H1 (cell line): ENCODE results near the gene EIF4ENIF1. TPM values are rescaled to one million over a fixed set of nuclear protein-coding genes. Genes with fewer than 3 reads are reported as not detected.

Source experiments
- CTCF ChIA-PET: fragments of 300-600 bp; sonication (Branson Sonifier 250); formaldehyde crosslinking; loops from one replicate; lab custom pipeline; 2021; ENCODE audit not compliant: partially characterized antibody; lab: Charles Lee
- POLR2A ChIA-PET: fragments of 300-600 bp; sonication (Branson Sonifier 250); formaldehyde crosslinking; loops from one replicate; lab custom pipeline; 2021; ENCODE audit warnings: inconsistent platforms; ENCODE audit not compliant: partially characterized antibody; lab: Charles Lee
- DNase-seq, 2 experiments: peaks; one replicate each; pipeline versions ENCODE4 v3.0.0 to v3.0.0-alpha.2; 2010 to 2022; ENCODE audit warnings: low spot score in 2 of 2, low read depth in 1 of 2, mixed read lengths in 1 of 2
- FAIRE-seq: peaks from 2 replicates; lab custom pipeline; 2011; peaks lifted over from hg19 to GRCh38; lab: Jason Lieb, UNC
- H2AFZ ChIP-seq: 2 replicates; pipeline ENCODE4 v1.8.1; 2012; ENCODE audit warnings: low read length, inconsistent platforms
- H2AK5ac ChIP-seq: 2 replicates; pipeline ENCODE4 v1.6.1; 2013; ENCODE audit warnings: low read depth, low read length
- H2BK120ac ChIP-seq: replicated peaks from 2 replicates; pipeline ENCODE3; 2013; ENCODE audit warnings: low read depth, low read length, inconsistent platforms
- H2BK12ac ChIP-seq: 2 replicates; pipeline ENCODE4 v1.6.1; 2013; ENCODE audit warnings: low read depth, low read length
- H2BK15ac ChIP-seq: 2 replicates; pipeline ENCODE4 v1.6.1; 2013; ENCODE audit warnings: low read length
- H2BK20ac ChIP-seq: 2 replicates; pipeline ENCODE4 v1.6.1; 2013; ENCODE audit warnings: low read length
- H2BK5ac ChIP-seq: 2 replicates; pipeline ENCODE4 v1.6.1; 2013; ENCODE audit warnings: low read depth, low read length
- H3K14ac ChIP-seq: 2 replicates; pipeline ENCODE4 v1.6.1; 2013; ENCODE audit warnings: inconsistent platforms; ENCODE audit not compliant: insufficient read length
- H3K18ac ChIP-seq: 2 replicates; pipeline ENCODE4 v1.6.1; 2013; ENCODE audit warnings: low read length; ENCODE audit errors: extremely low read depth
- H3K23ac ChIP-seq: 2 replicates; pipeline ENCODE4 v1.6.1; 2013; ENCODE audit warnings: inconsistent platforms; ENCODE audit not compliant: insufficient read length
- H3K23me2 ChIP-seq: 2 replicates; pipeline ENCODE4 v1.6.1; 2013; ENCODE audit warnings: low read depth, low read length
- H3K27ac ChIP-seq: 2 replicates; pipeline ENCODE4 v1.6.1; 2011; ENCODE audit warnings: low read depth, low read length, inconsistent platforms
- H3K27me3 ChIP-seq, 4 experiments: replicated peaks in 1 of 4; 1 replicate in 1 of 4; 2 replicates in 3 of 4; pipeline versions ENCODE4 v1.6.1 to v1.8.1; 2011 to 2013; ENCODE audit warnings: low read length in 3 of 4, mild to moderate bottlenecking in 3 of 4, inconsistent platforms in 2 of 4, mixed read lengths in 2 of 4, moderate library complexity in 1 of 4; ENCODE audit not compliant: control insufficient read depth in 3 of 4, insufficient read depth in 3 of 4; ENCODE audit errors: extremely low read depth in 1 of 4
- H3K36me3 ChIP-seq, 4 experiments: 2 replicates each; pipeline versions ENCODE4 v1.6.1 to v1.8.1; 2011 to 2013; ENCODE audit warnings: mild to moderate bottlenecking in 4 of 4, low read length in 3 of 4, moderate library complexity in 2 of 4, control low read depth in 1 of 4, inconsistent platforms in 1 of 4; ENCODE audit not compliant: insufficient read depth in 4 of 4, control insufficient read depth in 2 of 4
- H3K4ac ChIP-seq: replicated peaks from 2 replicates; pipeline ENCODE3; 2013; ENCODE audit warnings: low read length, low read depth, mixed read lengths, inconsistent platforms; ENCODE audit not compliant: insufficient read length
- H3K4me1 ChIP-seq, 4 experiments: replicated peaks in 1 of 4; 1 replicate in 1 of 4; 2 replicates in 3 of 4; pipeline versions ENCODE4 v1.6.1 to v1.8.1; 2011 to 2013; ENCODE audit warnings: low read length in 3 of 4, inconsistent platforms in 2 of 4, mixed read lengths in 1 of 4; ENCODE audit not compliant: insufficient read depth in 4 of 4, control insufficient read depth in 3 of 4
- H3K4me2 ChIP-seq, 2 experiments: 2 replicates each; pipeline versions ENCODE4 v1.6.1 to v1.8.1; 2011 to 2013; ENCODE audit warnings: low read depth in 2 of 2, low read length in 2 of 2, control low read depth in 1 of 2, inconsistent platforms in 1 of 2, mild to moderate bottlenecking in 1 of 2; ENCODE audit not compliant: insufficient read depth in 1 of 2
- H3K4me3 ChIP-seq, 4 experiments: fragments of 200-600, 300-600 bp in 1 of 4; sonication (generic), shearing (Covaris generic), sonication (Bioruptor Twin) in 1 of 4; 2 replicates each; pipeline versions ENCODE4 v1.5.1 to v1.8.1; 2011 to 2016; ENCODE audit warnings: low read length in 4 of 4, low read depth in 3 of 4, control low read depth in 2 of 4, inconsistent platforms in 2 of 4, mild to moderate bottlenecking in 2 of 4, mixed read lengths in 1 of 4, moderate library complexity in 1 of 4; ENCODE audit not compliant: insufficient read depth in 2 of 4; ENCODE audit errors: extremely low read depth in 1 of 4
- H3K56ac ChIP-seq: replicated peaks from 2 replicates; pipeline ENCODE3; 2013; ENCODE audit warnings: low read depth, mild to moderate bottlenecking, mixed read lengths, low read length, inconsistent platforms; ENCODE audit not compliant: insufficient read length
- H3K79me1 ChIP-seq: 2 replicates; pipeline ENCODE4 v1.6.1; 2013; ENCODE audit warnings: low read depth, low read length, control low read depth
- H3K79me2 ChIP-seq, 2 experiments: 2 replicates each; pipeline versions ENCODE4 v1.6.1 to v1.8.1; 2012 to 2013; ENCODE audit warnings: low read length in 2 of 2, mild to moderate bottlenecking in 2 of 2, inconsistent platforms in 1 of 2; ENCODE audit not compliant: insufficient read depth in 2 of 2, control insufficient read depth in 1 of 2
- H3K9ac ChIP-seq, 4 experiments: replicated peaks in 1 of 4; 1 replicate in 1 of 4; 2 replicates in 3 of 4; pipeline versions ENCODE4 v1.6.1 to v1.8.1; 2011 to 2013; ENCODE audit warnings: low read depth in 3 of 4, low read length in 3 of 4, control low read depth in 2 of 4, mild to moderate bottlenecking in 2 of 4, moderate library complexity in 2 of 4, inconsistent platforms in 1 of 4; ENCODE audit errors: extremely low read depth in 1 of 4
- H3K9me3 ChIP-seq, 2 experiments: 2 replicates each; pipeline versions ENCODE4 v1.6.1 to v1.8.1; 2012 to 2013; ENCODE audit warnings: mild to moderate bottlenecking in 2 of 2, moderate library complexity in 2 of 2, control low read depth in 1 of 2, inconsistent platforms in 1 of 2, low read depth in 1 of 2, low read length in 1 of 2, mixed read lengths in 1 of 2; ENCODE audit not compliant: insufficient read depth in 2 of 2
- H4K20me1 ChIP-seq, 2 experiments: replicated peaks in 1 of 2; 2 replicates each; pipeline versions ENCODE3 to v1.8.1; 2011 to 2013; ENCODE audit warnings: inconsistent platforms in 2 of 2, low read length in 2 of 2, mild to moderate bottlenecking in 1 of 2; ENCODE audit not compliant: insufficient read depth in 2 of 2, control insufficient read depth in 1 of 2
- H4K5ac ChIP-seq: 2 replicates; pipeline ENCODE4 v1.6.1; 2013; ENCODE audit warnings: low read length, low read depth, mixed read lengths, inconsistent platforms; ENCODE audit not compliant: insufficient read length
- H4K8ac ChIP-seq: 2 replicates; pipeline ENCODE4 v1.8.0; 2013; ENCODE audit warnings: mild to moderate bottlenecking, moderate library complexity, low read length, inconsistent platforms; ENCODE audit not compliant: insufficient read depth; ENCODE audit errors: extremely low read depth
- H4K91ac ChIP-seq: replicated peaks from 2 replicates; pipeline ENCODE3; 2013; ENCODE audit warnings: low read length, mixed read lengths, inconsistent platforms; ENCODE audit not compliant: insufficient read length
- CHD1 ChIP-seq: IDR thresholded peaks from 2 replicates; pipeline ENCODE4 v1.6.1; 2012; ENCODE audit warnings: low read depth, low read length, improper control_type of control experiment
- KDM4A ChIP-seq: IDR thresholded peaks from one replicate; pipeline ENCODE4 v1.7.1; 2012; ENCODE audit warnings: low read depth, mild to moderate bottlenecking, moderate library complexity, low read length, inconsistent platforms; ENCODE audit not compliant: severe bottlenecking
- RBBP5 ChIP-seq: IDR thresholded peaks from 2 replicates; pipeline ENCODE4 v1.7.1; 2012; ENCODE audit warnings: low read depth, mild to moderate bottlenecking, inconsistent platforms, low read length, moderate library complexity, borderline replicate concordance
- SAP30 ChIP-seq: fragments of 300-600 bp; sonication (generic); IDR thresholded peaks from 2 replicates; pipeline ENCODE4 v1.7.1; 2012; ENCODE audit warnings: low read length, moderate library complexity, mild to moderate bottlenecking, inconsistent platforms; ENCODE audit not compliant: insufficient read depth, insufficient replicate concordance
- TBP ChIP-seq: IDR thresholded peaks from 2 replicates; pipeline ENCODE4 v1.6.1; 2011; ENCODE audit warnings: low read depth, low read length, improper control_type of control experiment
- TEAD4 ChIP-seq: IDR thresholded peaks from 2 replicates; pipeline ENCODE4 v1.6.1; 2012; ENCODE audit warnings: low read depth, low read length, inconsistent platforms, mixed read lengths
- whole genome bisulfite sequencing, 2 experiments: shearing (Covaris generic) in 1 of 2; methylation state at CpG; one replicate each; pipeline versions ENCODE4 v1.1.6 to v1.1.7; 2013 to 2015; ENCODE audit warnings: low lambda C conversion rate in 2 of 2, mixed read lengths in 2 of 2, inconsistent platforms in 1 of 2, low coverage in 1 of 2, missing lambda C conversion rate in 1 of 2; ENCODE audit not compliant: insufficient replicate concordance in 2 of 2, insufficient coverage in 1 of 2, insufficient read length in 1 of 2; ENCODE audit errors: extremely low coverage in 1 of 2, missing lambda C conversion rate in 1 of 2; 5-methylcytosine and 5-hydroxymethylcytosine counted together
- polyA plus RNA-seq, 7 experiments: library from polyadenylated mRNA; depleted of rRNA in 3 of 7; stranded (reverse) in 5 of 7; unstranded in 2 of 7; fragments of >200 nt in 5 of 7; fragments of 200-250 nt in 2 of 7; gene quantifications; 1 replicate in 5 of 7; 2 replicates in 1 of 7; 4 replicates in 1 of 7; pipeline versions ENCODE4 v1.2.1 to v1.2.3, GENCODE V29; 2011 to 2013; ENCODE audit warnings: missing spikeins in 2 of 7, mixed read lengths in 2 of 7
- total RNA-seq: library from RNA; stranded (reverse); fragmentation: NEBNext Ultra II Directional; extraction: Animal tissue kit (Norgen Biotek cat#: 25700); gene quantifications from 2 replicates; pipeline ENCODE4 v1.2.1, GENCODE V29; 2021

The EIF4ENIF1 gene
- total and polyA plus RNA-seq, 2 of the 8 experiments (the other 6 are each of a cell fraction or from before 2014, with no cell fraction given): 21.9 to 23.6 TPM

GRCh38 chr22:31496735-31497146 is 7.1 kb upstream of the EIF4ENIF1 start:
- Histone ChIP-seq H3K9me3 (peaks cover 0 to 5% of the 10 kb centered on the region in 2 experiments; a peak in 1 of 4 replicates), H2AK5ac (no peak overlapping the region), H3K23ac (no peak overlapping the region), H3K4ac (no peak overlapping the region), H3K9ac (peak overlapping the region; percentile 51 to 65 (median 60); a peak in 6 of 7 replicates), H3K27me3 (peaks cover 0 to 9% (median 3%) of the 10 kb centered on the region in 4 experiments; a peak in 2 of 7 replicates), H3K36me3 (no peaks in the 10 kb centered on the region), H3K4me3 (peak overlapping the region; percentile 61 to 85 (median 76)), H3K27ac (no peak overlapping the region), H2BK12ac (no peak overlapping the region), H2BK20ac (no peak overlapping the region), H3K4me1 (peaks cover 0 to 3% (median under 1%) of the 10 kb centered on the region in 4 experiments; a peak in 3 of 7 replicates), H3K23me2 (no peaks in the 10 kb centered on the region; the same call in 1 of the 2 replicates), H3K56ac (peak overlapping the region; percentile 47), H2BK5ac (peak overlapping the region; percentile 49; the same call in 1 of the 2 replicates), H2AFZ (peak overlapping the region; percentile 76; the same call in 1 of the 2 replicates), H3K14ac (no peak overlapping the region), H4K20me1 (no peaks in the 10 kb centered on the region), H2BK15ac (no peak overlapping the region), H3K18ac (peak overlapping the region; percentile 60; the same call in 1 of the 2 replicates), H4K8ac (no peak overlapping the region; the same call in 1 of the 2 replicates), H3K79me1 (no peaks in the 10 kb centered on the region), H4K5ac (peak overlapping the region; percentile 50), H3K4me2 (peak overlapping the region; percentile 69 to 78), H2BK120ac (no peak overlapping the region), H3K79me2 (peaks cover 0 to 5% of the 10 kb centered on the region in 2 experiments; a peak in 1 of 4 replicates), H4K91ac (no peak overlapping the region)
- no peak for DNase-seq
- peak; percentile 15; the same call in 1 of the 2 replicates for TF ChIP-seq RBBP5
- TF ChIP-seq TEAD4: no peak
- TF ChIP-seq CHD1: no peak
- peak; percentile 6 for TF ChIP-seq SAP30
- peak; percentile 54 for TF ChIP-seq KDM4A
- TF ChIP-seq TBP: 0 out of 2 replicates have a peak, but pooled peaks have one; percentile 9
- ChIA-PET POLR2A (no interaction called here), CTCF (no interaction called here)
- WGBS, 2 experiments: 3% methylated on average over 20 of the region's 30 CpGs; no CpG with 5 or more reads in 1 of the 2 experiments
- FAIRE-seq: no peak
